HCT116 (cell line): Measurements from ENCODE around the gene ARID1A. TPM values are rescaled to one million over a fixed set of nuclear protein-coding genes. Genes with fewer than 3 reads are reported as not detected.
"Not testable (repeated sequence)": the region's sequence is repeated elsewhere in the genome, so short reads cannot be mapped to it uniquely, and the experiment has no call there.

Experiments
- ATAC-seq: fragments of 200-7000 bp; cut with Tn5 transposase; 2 replicates; pipeline ENCODE4 v1.9.1; 2020; ENCODE audit warnings: mild to moderate bottlenecking, moderate library complexity
- BruUV-seq: library from RNA; stranded (reverse); fragments of 400-500 nt; replicated peaks from 2 replicates; lab custom pipeline; 2021; lab: Mats Ljungman, UMichigan
- CTCF ChIA-PET: fragments of 300-600 bp; sonication (Branson Sonifier 250); formaldehyde crosslinking; loops from one replicate; lab custom pipeline; 2021; ENCODE audit warnings: antibody characterized with exemption; lab: Charles Lee
- POLR2A ChIA-PET: fragments of 300-600, 350-600 bp; sonication (Branson Sonifier 250); formaldehyde crosslinking; loops from one replicate; lab custom pipeline; 2021; ENCODE audit warnings: antibody characterized with exemption; lab: Charles Lee
- RAD21 ChIA-PET, 2 experiments: fragments of 300-600 bp; sonication (Branson Sonifier 250); formaldehyde crosslinking; loops; one replicate each; lab custom pipeline; 2023; ENCODE audit warnings: low total read pairs in 2 of 2; ENCODE audit not compliant: uncharacterized antibody in 2 of 2, unreplicated experiment in 2 of 2, low non-redundant PET in 1 of 2; lab: Charles Lee
- DNase-seq: peaks from one replicate; pipeline ENCODE4 v3.0.0-alpha.2; 2010; ENCODE audit warnings: low read depth, low spot score
- H2AFZ ChIP-seq: fragments of 200-600 bp; shearing (Covaris generic), sonication (generic); 2 replicates; pipeline ENCODE4 v1.6.1; 2017; ENCODE audit warnings: low read depth, mixed run types, mixed read lengths, antibody characterized with exemption, low read length; ENCODE audit not compliant: poor library complexity, severe bottlenecking
- H3K27ac ChIP-seq: 2 replicates; pipeline ENCODE4 v1.5.1; 2012; ENCODE audit warnings: low read depth, low read length
- H3K27me3 ChIP-seq: fragments of 200-600 bp; sonication (generic); 2 replicates; pipeline ENCODE4 v1.6.1; 2016; ENCODE audit warnings: mixed run types, low read length, mixed read lengths; ENCODE audit not compliant: insufficient read depth
- H3K36me3 ChIP-seq, 2 experiments: fragments of 200-500 bp in 1 of 2; fragments of 200-600 bp in 1 of 2; sonication (Bioruptor generic) in 1 of 2; sonication (generic) in 1 of 2; 2 replicates each; pipeline versions ENCODE4 v1.5.1 to v1.6.1; 2014 to 2016; ENCODE audit warnings: low read length in 2 of 2, inconsistent platforms in 1 of 2, mixed read lengths in 1 of 2, mixed run types in 1 of 2; ENCODE audit not compliant: insufficient read depth in 2 of 2, control insufficient read depth in 1 of 2
- H3K4me1 ChIP-seq, 2 experiments: fragments of 200-600 bp in 1 of 2; sonication (generic) in 1 of 2; 2 replicates each; pipeline versions ENCODE4 v1.5.1 to v1.6.1; 2012 to 2017; ENCODE audit warnings: low read length in 2 of 2, inconsistent platforms in 1 of 2, mild to moderate bottlenecking in 1 of 2, mixed read lengths in 1 of 2, mixed run types in 1 of 2, moderate library complexity in 1 of 2; ENCODE audit not compliant: insufficient read depth in 2 of 2, control insufficient read depth in 1 of 2
- H3K4me2 ChIP-seq: fragments of 200-600 bp; sonication (generic); 2 replicates; pipeline ENCODE4 v1.6.1; 2017; ENCODE audit warnings: mixed run types, low read length, mixed read lengths
- H3K4me3 ChIP-seq, 2 experiments: fragments of 200-600 bp in 1 of 2; sonication (generic) in 1 of 2; replicated peaks in 1 of 2; 2 replicates each; pipeline ENCODE4 v1.5.1; 2011 to 2016; ENCODE audit warnings: low read length in 2 of 2, control low read depth in 1 of 2, low read depth in 1 of 2, mild to moderate bottlenecking in 1 of 2, mixed read lengths in 1 of 2, mixed run types in 1 of 2
- H3K79me2 ChIP-seq: fragments of 200-600 bp; sonication (generic); 2 replicates; pipeline ENCODE4 v1.6.1; 2017; ENCODE audit warnings: mild to moderate bottlenecking, mixed run types, low read length, moderate library complexity, mixed read lengths; ENCODE audit not compliant: insufficient read depth
- H3K9ac ChIP-seq: fragments of 200-600 bp; sonication (generic); 2 replicates; pipeline ENCODE4 v1.6.1; 2016; ENCODE audit warnings: low read length, mixed read lengths
- H3K9me2 ChIP-seq: fragments of 200-600 bp; sonication (generic), shearing (Covaris generic); 2 replicates; pipeline ENCODE4 v1.6.1; 2017; ENCODE audit warnings: mixed run types, mild to moderate bottlenecking, moderate library complexity; ENCODE audit not compliant: insufficient read depth
- H3K9me3 ChIP-seq, 2 experiments: fragments of 200-500 bp in 1 of 2; fragments of 200-600 bp in 1 of 2; sonication (Bioruptor generic) in 1 of 2; sonication (generic) in 1 of 2; 2 replicates each; pipeline ENCODE4 v1.6.1; 2014 to 2017; ENCODE audit warnings: low read length in 2 of 2, mixed read lengths in 2 of 2, inconsistent platforms in 1 of 2, low read depth in 1 of 2, mild to moderate bottlenecking in 1 of 2, mixed run types in 1 of 2, moderate library complexity in 1 of 2; ENCODE audit not compliant: control insufficient read depth in 1 of 2, insufficient read depth in 1 of 2
- H4K20me1 ChIP-seq: fragments of 200-600 bp; sonication (generic), shearing (Covaris generic); 2 replicates; pipeline ENCODE4 v1.6.1; 2017; ENCODE audit warnings: mixed run types, mild to moderate bottlenecking, moderate library complexity; ENCODE audit not compliant: insufficient read depth
- CBX3 ChIP-seq: IDR thresholded peaks from 2 replicates; pipeline ENCODE4 v1.6.1; 2012; ENCODE audit warnings: low read depth
- RAD21 ChIP-seq: IDR thresholded peaks from 2 replicates; pipeline ENCODE4 v1.6.1; 2012; ENCODE audit warnings: low read depth, mild to moderate bottlenecking
- YY1 ChIP-seq: IDR thresholded peaks from 2 replicates; pipeline ENCODE4 v1.6.1; 2011; ENCODE audit warnings: low read length, low read depth, moderate library complexity, mild to moderate bottlenecking; ENCODE audit not compliant: insufficient replicate concordance; ENCODE audit errors: extremely low read depth
- intact Hi-C: fragments of 100-400 bp; cut with micrococcal nuclease; formaldehyde crosslinking; loops from 2 replicates; pipeline ENCODE4 v1.10.0; 2022
- total RNA-seq: library from RNA; stranded (reverse); gene quantifications from one replicate; pipeline ENCODE4 v1.2.1, GENCODE V29; 2021; ENCODE audit not compliant: unreplicated experiment
- TF ChIP-seq, protein P1 (sequence below), 3 experiments: fragments of 200-600 bp in 1 of 3; sonication (generic) in 1 of 3; IDR thresholded peaks in 2 of 3; conservative IDR thresholded peaks in 1 of 3; 2 replicates each; pipeline ENCODE4 v1.5.1; 2012 to 2017; ENCODE audit warnings: low read depth in 2 of 3, low read length in 2 of 3, antibody characterized with exemption in 1 of 3, borderline replicate concordance in 1 of 3, control low read depth in 1 of 3, mild to moderate bottlenecking in 1 of 3, mixed read lengths in 1 of 3, mixed run types in 1 of 3, moderate library complexity in 1 of 3; ENCODE audit not compliant: insufficient read depth in 1 of 3
- TF ChIP-seq, protein P2 (sequence below): IDR thresholded peaks from 2 replicates; pipeline ENCODE4 v1.6.1; 2012

Gene ARID1A
- total RNA-seq, 1 experiment from 2014 or later: 62.8 TPM

DNA sequence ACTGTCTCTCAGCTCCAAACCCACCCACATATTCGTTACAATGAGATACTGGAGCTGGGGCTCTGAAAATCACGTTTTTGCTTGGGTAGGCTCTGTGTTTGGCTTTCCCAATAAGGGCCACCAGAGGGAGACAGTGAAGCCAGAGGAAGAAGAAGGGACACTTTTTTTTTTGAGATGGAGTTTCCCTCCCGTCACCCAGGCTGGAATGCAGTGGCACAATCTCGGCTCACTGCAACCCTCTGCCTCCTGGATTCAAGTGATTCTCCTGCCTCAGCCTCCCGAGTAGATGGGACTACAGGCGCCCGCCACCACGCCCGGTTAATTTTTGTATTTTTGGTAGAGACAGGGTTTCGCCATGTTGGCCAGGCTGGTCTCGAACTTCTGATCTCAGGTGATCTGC is 114.3 kb downstream of the ARID1A start:
- H3K4me3 ChIP-seq, H3K79me2 ChIP-seq, H3K36me3 ChIP-seq, H2AFZ ChIP-seq, H3K27ac ChIP-seq, H4K20me1 ChIP-seq, BruUV-seq, H3K4me2 ChIP-seq, H3K9me3 ChIP-seq, H3K9ac ChIP-seq, H3K27me3 ChIP-seq, H3K9me2 ChIP-seq: not testable (repeated sequence)
- intact Hi-C loops: loop anchor here (1.0 kb wide), 1 partner anchor 68 kb away; no protein-coding TSS in a partner anchor
- POLR2A ChIA-PET: interaction anchor here (1.1 to 2.3 kb wide), 3 partner anchors 53 to 208 kb away, joined by 3 to 6 read pairs (median 4); no protein-coding TSS in a partner anchor
- H3K4me1 ChIP-seq: peaks cover 0 to 14% of the 10 kb centered on the region in 2 experiments; a peak in 1 of 4 replicates
- ATAC-seq: peak; percentile 90
- CTCF ChIA-PET: interaction anchor here (0.6 to 3.1 kb wide), 17 partner anchors 10 to 206 kb away, joined by 3 to 17 read pairs (median 4); partner anchors contain the start of gene ZDHHC18
- DNase-seq: peak; percentile 68
- RAD21 ChIA-PET: interaction anchor here (0.6 to 1.0 kb wide), 2 partner anchors 39 to 91 kb away, joined by 3 read pairs; no protein-coding TSS in a partner anchor
- peak; percentile 53; the same call in 1 of the 2 replicates for TF ChIP-seq CBX3
- TF ChIP-seq, protein P1, sequence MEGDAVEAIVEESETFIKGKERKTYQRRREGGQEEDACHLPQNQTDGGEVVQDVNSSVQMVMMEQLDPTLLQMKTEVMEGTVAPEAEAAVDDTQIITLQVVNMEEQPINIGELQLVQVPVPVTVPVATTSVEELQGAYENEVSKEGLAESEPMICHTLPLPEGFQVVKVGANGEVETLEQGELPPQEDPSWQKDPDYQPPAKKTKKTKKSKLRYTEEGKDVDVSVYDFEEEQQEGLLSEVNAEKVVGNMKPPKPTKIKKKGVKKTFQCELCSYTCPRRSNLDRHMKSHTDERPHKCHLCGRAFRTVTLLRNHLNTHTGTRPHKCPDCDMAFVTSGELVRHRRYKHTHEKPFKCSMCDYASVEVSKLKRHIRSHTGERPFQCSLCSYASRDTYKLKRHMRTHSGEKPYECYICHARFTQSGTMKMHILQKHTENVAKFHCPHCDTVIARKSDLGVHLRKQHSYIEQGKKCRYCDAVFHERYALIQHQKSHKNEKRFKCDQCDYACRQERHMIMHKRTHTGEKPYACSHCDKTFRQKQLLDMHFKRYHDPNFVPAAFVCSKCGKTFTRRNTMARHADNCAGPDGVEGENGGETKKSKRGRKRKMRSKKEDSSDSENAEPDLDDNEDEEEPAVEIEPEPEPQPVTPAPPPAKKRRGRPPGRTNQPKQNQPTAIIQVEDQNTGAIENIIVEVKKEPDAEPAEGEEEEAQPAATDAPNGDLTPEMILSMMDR (IDR thresholded peaks at IDR 0.05 in 2 of 3, conservative IDR thresholded peaks at IDR 0.05 in 1 of 3; ENCODE audit: borderline replicate concordance in 1 of 3, insufficient read depth in 1 of 3, low read depth in 2 of 3, low read length in 2 of 3): peak; percentile 66 to 84 (median 73); a peak in 5 of 6 replicates
- peak; percentile 72 for TF ChIP-seq RAD21
- TF ChIP-seq, protein P2, sequence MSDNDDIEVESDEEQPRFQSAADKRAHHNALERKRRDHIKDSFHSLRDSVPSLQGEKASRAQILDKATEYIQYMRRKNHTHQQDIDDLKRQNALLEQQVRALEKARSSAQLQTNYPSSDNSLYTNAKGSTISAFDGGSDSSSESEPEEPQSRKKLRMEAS: 0 out of 2 replicates have a peak, but pooled peaks have one; percentile 15
- peak; percentile 28 for TF ChIP-seq YY1
